GM23248 (cell line): Measurements from ENCODE around the gene TLX1.

ENCODE experiments used
- EZH2 ChIP-seq: fragments of 200-600 bp; sonication (generic); IDR thresholded peaks from 2 replicates; pipeline ENCODE4 v1.6.1; 2018; ENCODE audit warnings: antibody characterized with exemption, mild to moderate bottlenecking; ENCODE audit not compliant: insufficient read depth, poor library complexity, severe bottlenecking
- EZH2phosphoT487 ChIP-seq: fragments of 200-600 bp; sonication (generic); IDR thresholded peaks from 2 replicates; pipeline ENCODE4 v1.6.1; 2018; ENCODE audit warnings: antibody characterized with exemption, moderate library complexity, mild to moderate bottlenecking, low read depth; ENCODE audit not compliant: insufficient read depth

- TF ChIP-seq EZH2 (no peak), EZH2phosphoT487 (no peak)
These were observed 17.2 kb upstream of the TLX1 start for GRCh38 chr10:101113890-101114403.
